ENCODE measurements around the gene RRM1.

- no peak for TF ChIP-seq ZNF274 (IDR thresholded peaks at IDR 0.05; ENCODE audit: low read depth, low read length)
- no peak for TF ChIP-seq YY1 (IDR thresholded peaks at IDR 0.05; ENCODE audit: insufficient read depth, insufficient read length)
Measured at GRCh38 chr11:4084406-4085125, 10.0 kb upstream of the RRM1 start.

Measured in NT2/D1 (cell line).